WERI-Rb-1 (cell line): ENCODE measurements around the gene KRTAP5-7.

Experiments used
- DNase-seq: peaks from one replicate; pipeline ENCODE4 v3.0.0-alpha.2; 2020
- H3K27ac ChIP-seq: fragments of 250-450 bp; sonication (Bioruptor Pico); 2 replicates; pipeline ENCODE4 v1.5.1; 2020; ENCODE audit warnings: mild to moderate bottlenecking, moderate library complexity
- H3K27me3 ChIP-seq: fragments of 250-450 bp; sonication (Bioruptor Pico); 2 replicates; pipeline ENCODE4 v1.5.1; 2021; ENCODE audit warnings: mild to moderate bottlenecking, low read depth, moderate library complexity; ENCODE audit not compliant: insufficient read depth, severe bottlenecking
- H3K36me3 ChIP-seq: fragments of 250-450 bp; sonication (Bioruptor Pico); 2 replicates; pipeline ENCODE4 v1.5.1; 2020; ENCODE audit warnings: mild to moderate bottlenecking, moderate library complexity
- H3K4me3 ChIP-seq: 2 replicates; pipeline ENCODE4 v1.5.1; 2011; ENCODE audit warnings: low read depth, mild to moderate bottlenecking, control low read depth, low read length
- H3K9me3 ChIP-seq: fragments of 250-450 bp; sonication (Bioruptor Pico); 2 replicates; pipeline ENCODE4 v1.5.1; 2021; ENCODE audit warnings: mild to moderate bottlenecking, moderate library complexity; ENCODE audit not compliant: severe bottlenecking
- TF ChIP-seq, protein P1 (sequence below): IDR thresholded peaks from 2 replicates; pipeline ENCODE4 v1.5.1; 2011; ENCODE audit warnings: low read depth, mild to moderate bottlenecking, control low read depth, inconsistent platforms, low read length

Gene KRTAP5-7

GRCh38 chr11:71518506-71519471, 8.3 kb upstream of the KRTAP5-7 start:
- DNase-seq: no peak
- no peaks in the 10 kb centered on the region for H3K27me3 ChIP-seq
- TF ChIP-seq, protein P1, sequence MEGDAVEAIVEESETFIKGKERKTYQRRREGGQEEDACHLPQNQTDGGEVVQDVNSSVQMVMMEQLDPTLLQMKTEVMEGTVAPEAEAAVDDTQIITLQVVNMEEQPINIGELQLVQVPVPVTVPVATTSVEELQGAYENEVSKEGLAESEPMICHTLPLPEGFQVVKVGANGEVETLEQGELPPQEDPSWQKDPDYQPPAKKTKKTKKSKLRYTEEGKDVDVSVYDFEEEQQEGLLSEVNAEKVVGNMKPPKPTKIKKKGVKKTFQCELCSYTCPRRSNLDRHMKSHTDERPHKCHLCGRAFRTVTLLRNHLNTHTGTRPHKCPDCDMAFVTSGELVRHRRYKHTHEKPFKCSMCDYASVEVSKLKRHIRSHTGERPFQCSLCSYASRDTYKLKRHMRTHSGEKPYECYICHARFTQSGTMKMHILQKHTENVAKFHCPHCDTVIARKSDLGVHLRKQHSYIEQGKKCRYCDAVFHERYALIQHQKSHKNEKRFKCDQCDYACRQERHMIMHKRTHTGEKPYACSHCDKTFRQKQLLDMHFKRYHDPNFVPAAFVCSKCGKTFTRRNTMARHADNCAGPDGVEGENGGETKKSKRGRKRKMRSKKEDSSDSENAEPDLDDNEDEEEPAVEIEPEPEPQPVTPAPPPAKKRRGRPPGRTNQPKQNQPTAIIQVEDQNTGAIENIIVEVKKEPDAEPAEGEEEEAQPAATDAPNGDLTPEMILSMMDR: no peak

DNA sequence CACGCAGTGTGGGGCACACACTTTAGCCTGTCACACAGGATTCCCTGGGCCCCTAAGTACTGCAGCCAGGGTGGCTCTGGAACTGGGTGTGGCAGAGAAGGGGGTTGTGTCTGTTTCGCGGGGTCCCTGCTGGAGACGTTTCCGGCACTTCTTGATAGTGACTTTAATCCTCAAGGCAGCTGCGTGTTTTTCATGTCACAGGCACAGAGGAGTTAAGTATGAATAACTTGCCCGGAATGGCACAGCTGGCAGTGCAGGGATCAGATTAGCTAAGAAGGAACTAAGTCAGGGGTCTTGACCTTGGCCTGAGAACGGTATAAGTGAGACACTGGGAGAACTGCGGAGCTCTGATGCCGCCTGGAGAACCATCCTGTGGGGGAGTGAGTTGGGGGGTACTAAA, 7.5 kb upstream of the KRTAP5-7 start:
- Histone ChIP-seq H3K4me3 (no peak overlapping the region), H3K36me3 (no peaks in the 10 kb centered on the region), H3K9me3 (peaks cover 4% of the 10 kb centered on the region), H3K27me3 (no peaks in the 10 kb centered on the region), H3K27ac (no peak overlapping the region)
- peak; percentile 14 for DNase-seq
- TF ChIP-seq, protein P1: no peak

More at GRCh38 chr11:71518506-71519471, 8.3 kb upstream of the KRTAP5-7 start:
- Histone ChIP-seq H3K36me3 (no peaks in the 10 kb centered on the region), H3K27ac (no peak overlapping the region), H3K9me3 (peaks cover 4% of the 10 kb centered on the region), H3K4me3 (no peak overlapping the region)

DNA sequence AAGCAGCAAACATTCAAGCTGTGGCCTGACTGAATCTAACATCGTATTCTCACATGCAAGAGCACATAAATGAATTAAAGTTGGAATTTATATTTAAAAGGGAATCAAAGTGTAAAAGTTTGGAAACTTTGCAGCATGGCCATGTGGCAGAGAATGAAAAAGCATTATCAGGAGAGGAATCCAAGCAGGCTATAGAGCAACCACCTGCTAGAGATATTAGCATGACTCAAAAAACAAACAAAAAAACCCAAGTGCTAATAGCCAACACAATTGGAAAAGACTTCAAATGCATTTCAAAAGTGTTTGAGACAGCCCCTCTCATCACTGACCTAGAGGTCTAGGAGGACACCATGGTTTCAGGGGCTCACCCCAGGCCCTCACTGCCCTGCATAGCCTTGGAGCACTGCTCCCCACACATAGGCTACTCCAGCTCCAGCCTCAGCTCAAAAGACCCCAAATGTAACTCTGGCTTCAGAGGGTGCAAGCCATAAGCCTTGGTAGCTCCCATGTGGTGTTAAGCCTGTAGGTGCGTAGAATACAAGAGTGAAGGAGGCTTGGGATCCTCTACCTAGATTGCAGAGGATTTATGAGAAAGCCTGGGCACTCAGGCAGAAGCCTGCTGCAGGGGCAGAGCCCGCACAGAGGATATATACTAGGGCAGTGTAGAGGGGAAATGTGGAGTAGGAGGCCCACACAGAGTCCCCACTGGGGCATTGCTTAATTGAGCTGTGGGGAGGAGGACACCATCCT, 1.7 kb upstream of the KRTAP5-7 start:
- TF ChIP-seq, protein P1: no peak
- Histone ChIP-seq H3K4me3 (no peak overlapping the region), H3K9me3 (no peaks in the 10 kb centered on the region), H3K27me3 (no peaks in the 10 kb centered on the region), H3K27ac (no peak overlapping the region), H3K36me3 (no peaks in the 10 kb centered on the region)
- no peak for DNase-seq

DNA sequence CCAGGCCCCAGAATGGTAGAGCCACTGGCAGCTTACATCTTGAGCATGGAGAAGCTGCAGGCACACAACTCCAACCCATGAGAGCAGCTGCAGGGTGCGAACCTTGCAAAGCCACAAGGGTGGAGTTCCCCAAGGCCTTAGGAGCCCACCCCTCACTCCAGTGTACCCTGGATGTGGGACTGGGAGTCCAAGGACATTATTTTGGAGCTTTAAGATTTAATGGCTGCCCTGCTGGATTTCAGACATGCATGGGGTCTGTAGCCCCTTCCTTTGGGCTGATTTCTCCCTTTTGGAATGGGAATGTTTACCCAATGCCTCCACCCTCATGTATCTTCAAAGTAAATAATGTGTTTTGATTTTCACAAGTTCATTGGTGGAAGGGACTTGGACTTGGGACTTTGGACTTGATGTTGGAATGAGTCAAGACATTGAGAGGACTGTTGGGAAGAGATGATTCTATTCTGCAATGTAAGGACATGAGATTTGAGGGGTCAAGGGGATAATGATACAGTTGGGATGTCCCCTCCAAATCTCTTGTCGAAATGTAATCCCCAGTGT, 1.1 kb upstream of the KRTAP5-7 start:
- no peaks in the 10 kb centered on the region for H3K9me3 ChIP-seq
- no peak overlapping the region for H3K27ac ChIP-seq
- no peak overlapping the region for H3K4me3 ChIP-seq
- H3K27me3 ChIP-seq: no peaks in the 10 kb centered on the region
- DNase-seq: no peak
- H3K36me3 ChIP-seq: no peaks in the 10 kb centered on the region
- TF ChIP-seq, protein P1: no peak

DNA sequence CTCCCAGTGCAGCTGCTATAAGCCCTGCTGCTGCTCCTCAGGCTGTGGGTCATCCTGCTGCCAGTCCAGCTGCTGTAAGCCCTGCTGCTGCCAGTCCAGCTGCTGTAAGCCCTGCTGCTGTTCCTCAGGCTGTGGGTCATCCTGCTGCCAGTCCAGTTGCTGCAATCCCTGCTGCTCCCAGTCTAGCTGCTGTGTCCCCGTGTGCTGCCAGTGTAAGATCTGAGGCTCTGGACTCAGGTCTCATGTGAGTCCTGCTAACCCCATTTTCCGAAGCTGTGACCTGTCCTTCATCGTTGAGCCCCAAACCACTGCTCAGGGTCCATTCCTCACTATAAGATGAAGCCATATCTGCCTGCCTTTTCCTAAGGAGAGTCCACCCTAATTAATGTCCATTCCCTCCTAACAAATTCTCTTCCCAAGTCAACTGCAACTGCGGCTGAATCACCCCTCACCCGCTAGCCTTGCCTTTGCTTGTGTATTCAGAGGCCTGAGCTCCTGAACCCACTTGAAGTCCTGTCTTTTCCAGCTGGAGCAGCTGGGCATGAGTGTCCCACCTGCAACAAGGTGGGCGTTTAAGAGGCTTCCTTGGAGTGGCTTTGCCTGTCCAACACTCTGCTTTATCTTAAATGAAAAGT, 626 bp downstream of the KRTAP5-7 start:
- Histone ChIP-seq H3K27ac (no peak overlapping the region), H3K9me3 (no peaks in the 10 kb centered on the region), H3K27me3 (no peaks in the 10 kb centered on the region), H3K4me3 (no peak overlapping the region), H3K36me3 (no peaks in the 10 kb centered on the region)
- no peak for DNase-seq
- TF ChIP-seq, protein P1: no peak
